Ureter (tissue), 1 donor: Measurements from ENCODE around the gene GRHL3. TPM values are rescaled to one million over a fixed set of nuclear protein-coding genes. Genes with fewer than 3 reads are reported as not detected.

Source experiments
- DNase-seq: peaks from one replicate; pipeline ENCODE4 v3.0.0-alpha.2; 2020; ENCODE audit warnings: low spot score
- total RNA-seq: library from RNA; stranded (reverse); gene quantifications from one replicate; pipeline ENCODE4 v1.2.4, GENCODE V29; 2023
- donor health status: DM: yes; HTN: yes; CAD: no.

Gene GRHL3
- total RNA-seq, 1 donor from 2014 or later = 140 TPM

DNA sequence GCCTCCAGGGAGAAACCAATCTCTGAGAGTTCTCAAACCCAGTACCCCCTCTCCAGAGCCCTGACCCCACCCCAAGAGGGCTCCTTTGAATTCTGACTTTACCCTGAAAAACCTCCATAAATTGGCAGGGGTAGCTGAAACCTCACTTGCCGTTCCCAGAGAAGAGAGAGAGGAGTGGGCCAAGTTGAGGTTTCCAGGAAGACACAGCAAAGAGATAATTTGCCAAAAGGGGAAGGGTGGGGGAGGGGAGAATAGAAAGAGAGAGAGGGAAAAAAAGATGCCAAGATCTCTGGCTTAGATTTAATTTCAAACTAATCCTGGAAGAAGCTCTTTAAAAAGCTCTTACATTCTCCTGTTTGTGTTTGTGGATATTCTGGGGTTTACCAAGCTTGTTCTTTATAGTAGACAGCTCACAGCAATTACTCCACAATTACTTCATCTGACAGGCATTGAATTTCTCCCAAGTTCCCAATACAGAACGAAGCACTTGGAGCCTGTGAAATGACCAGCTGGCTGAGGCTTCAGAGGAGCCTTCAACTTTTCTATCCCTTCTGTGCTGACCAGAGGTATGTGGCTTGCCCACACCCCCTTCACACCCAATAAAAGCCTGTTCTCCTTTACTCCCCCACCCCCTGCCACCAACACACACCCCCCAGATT is 1.1 kb upstream of the GRHL3 start:
- DNase-seq = no peak

DNA sequence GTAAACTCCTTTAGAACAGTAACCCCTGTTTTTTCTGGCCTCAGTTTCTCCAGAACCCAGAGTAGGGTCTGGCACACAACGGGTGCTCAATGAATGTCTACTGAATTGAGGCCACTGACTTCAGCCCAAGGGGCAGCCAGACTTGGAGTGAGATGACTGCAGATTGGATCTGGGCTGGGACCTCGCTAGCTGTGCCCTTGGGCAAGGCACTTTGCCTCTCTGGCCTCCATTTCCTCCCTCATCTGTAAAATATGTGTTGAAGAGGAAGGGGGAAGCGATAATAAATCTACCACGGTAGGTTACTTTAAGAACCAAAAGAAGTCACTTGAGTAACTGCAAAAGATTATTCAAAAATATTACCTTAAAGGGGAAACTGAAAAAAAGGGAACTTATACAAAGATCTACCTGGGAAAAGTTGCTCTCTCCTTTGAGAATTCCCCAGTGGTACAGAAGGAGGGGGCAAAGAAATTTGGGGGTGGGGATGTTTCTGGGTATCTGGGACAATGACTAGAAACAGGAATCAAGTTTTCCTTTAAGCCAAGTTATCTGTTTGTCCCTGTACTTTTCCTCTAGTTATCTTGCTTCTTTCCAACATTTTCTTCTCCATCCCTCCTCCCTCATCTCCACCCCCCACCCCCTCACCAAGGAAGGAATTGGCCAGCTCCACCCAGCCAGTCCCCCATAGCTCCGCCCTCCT is 394 bp upstream of the GRHL3 start:
- no peak for DNase-seq

DNA sequence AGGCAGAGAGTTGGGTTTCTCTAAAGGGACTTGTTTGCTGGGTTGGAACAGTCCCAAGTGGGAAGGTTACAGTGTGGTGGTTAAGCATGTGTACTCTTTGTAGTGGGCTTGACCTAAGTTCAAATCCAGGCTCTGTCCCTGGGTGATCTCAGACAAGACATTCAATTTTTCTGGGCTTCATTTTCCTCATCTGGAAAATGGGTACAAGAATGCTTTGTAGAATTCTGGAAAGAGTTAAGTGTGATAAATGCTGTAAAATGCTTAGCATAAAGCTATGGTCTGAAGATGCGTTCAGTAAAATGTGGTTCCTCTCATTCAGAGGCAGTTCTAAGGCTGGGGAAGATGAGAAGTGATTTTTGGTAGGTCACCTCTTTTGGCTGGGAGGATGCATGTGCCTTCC is 805 bp downstream of the GRHL3 start:
- DNase-seq = no peak

DNA sequence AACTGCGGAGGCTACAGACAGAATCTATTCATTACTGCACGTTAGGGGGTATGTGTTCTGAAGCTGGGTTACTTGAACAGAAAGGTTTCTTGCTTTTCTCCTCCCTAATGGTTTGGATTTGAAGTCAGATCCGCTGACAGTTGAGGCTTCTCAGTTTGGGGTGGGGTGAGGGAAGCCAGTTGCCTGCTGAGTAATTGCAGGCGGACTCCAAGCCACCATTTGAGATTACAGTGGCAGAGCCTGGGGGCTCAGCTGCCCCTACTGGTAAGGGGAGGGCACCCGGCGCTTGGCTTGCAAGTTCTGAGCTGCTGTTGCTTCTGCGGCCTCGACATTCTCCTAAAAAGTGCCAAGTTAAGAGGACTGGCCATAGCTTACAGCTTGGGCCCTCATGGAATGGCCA is 2.0 kb downstream of the GRHL3 start:
- DNase-seq = no peak

DNA sequence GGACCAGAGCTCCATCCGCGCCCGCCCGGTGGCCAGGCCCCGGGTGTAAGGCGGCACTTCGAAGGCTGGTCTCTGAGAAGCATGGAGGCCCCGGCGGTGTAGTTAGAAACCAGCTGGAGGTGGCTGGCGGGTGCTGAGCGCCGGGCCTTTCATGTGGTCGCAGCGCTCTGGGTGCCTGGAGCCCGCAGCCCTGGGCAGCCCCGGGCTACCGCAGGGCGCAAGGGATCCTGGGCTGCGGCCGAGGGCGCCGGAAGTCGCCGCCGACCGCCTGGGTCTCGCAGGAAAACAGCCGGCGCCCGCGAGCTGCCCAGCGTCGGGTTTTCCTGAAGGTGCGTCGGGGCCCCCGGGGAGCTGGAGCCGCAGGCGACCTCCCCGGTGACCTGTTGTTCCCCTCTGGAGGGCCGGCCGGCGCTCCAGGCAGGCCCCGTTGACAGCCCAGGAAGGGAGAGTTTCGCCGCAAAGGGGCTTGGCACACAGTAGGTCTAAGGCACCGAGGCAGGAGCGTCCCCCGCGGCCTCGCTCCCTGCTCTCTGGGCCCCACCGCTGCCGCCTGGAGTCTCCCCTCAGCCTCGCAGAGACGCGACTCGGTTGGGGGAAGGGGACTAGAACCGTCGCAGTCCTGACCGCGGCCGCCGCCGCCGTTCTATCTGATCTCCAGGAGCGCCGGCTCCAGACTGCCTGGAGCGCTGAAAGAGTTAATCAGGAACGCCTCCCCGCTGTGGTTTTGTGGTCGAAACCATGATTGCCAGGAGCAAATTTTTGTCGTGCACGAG is 2.7 kb downstream of the GRHL3 start:
- DNase-seq = peak; percentile 82

DNA sequence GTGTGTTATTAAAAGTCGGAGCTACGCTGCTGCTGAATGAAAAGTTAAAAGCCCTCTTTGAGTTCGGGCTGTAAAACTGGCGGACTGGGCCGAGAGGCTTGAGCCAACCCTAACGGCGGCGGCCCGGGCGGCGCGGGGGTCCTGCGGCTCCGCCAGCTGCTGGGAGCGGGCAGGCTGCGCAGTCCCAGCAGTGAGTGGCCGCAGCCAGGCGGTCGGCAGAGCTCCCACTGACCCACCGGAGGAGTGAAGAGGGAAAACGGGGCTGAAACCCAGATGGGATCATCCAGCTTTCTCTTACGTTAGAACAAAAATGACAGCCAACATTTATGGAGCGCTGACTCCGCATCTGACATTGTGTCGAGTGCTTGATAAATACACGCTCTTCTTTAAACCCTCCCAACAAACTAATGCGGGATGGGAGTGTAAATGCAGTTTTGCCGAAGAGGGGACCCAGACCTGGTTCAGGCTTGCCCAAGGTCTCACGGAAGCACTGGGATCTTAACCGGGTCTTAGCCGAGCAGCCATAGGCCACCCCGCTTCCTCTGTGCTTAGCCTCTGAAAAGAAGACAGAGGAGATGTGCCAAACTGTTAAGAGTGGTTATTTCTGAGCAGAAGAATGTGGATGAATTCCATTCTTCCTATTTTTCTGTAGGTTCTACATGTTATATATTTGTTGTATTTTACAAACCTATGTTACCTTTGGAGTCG is 3.5 kb downstream of the GRHL3 start:
- no peak for DNase-seq

DNA sequence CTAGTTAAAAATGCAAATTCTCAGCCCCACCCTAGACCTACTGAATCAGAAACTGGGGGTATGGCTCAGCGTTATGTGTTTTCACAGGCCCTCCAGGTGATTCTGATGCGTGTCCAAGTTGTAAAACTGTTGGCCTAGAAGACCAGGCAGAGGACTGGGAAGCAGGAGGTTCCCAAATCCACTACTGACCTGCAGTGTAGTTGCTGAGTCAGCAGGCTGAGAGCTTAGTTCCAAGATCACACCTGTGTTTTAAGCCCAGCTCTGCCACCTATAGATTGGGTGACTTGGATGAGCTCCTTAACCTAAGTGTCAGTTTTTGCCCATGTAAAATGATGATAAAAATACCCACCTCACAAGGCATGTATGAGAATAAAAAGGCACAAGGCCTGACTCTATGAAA is 4.1 kb downstream of the GRHL3 start:
- DNase-seq = no peak

DNA sequence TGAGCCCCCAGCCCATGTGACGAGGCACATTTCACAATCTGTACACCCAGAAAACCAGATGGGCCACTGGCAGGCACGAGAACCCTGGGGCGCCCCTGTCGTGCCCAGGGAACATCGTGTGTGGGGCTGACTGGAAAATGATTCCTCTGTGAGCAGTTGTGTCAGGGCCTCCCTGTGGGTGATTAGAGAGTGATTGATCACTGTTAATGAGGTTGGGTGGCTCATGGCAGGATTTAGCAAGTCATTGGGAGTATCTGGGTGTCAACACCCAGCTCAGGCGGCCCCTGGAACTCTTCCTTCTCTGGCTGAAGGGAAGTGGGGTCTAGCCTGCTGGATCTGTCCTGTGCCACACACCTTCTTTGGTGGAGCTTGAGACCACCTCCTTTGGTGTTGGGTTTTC is 5.7 kb downstream of the GRHL3 start:
- DNase-seq = no peak

DNA sequence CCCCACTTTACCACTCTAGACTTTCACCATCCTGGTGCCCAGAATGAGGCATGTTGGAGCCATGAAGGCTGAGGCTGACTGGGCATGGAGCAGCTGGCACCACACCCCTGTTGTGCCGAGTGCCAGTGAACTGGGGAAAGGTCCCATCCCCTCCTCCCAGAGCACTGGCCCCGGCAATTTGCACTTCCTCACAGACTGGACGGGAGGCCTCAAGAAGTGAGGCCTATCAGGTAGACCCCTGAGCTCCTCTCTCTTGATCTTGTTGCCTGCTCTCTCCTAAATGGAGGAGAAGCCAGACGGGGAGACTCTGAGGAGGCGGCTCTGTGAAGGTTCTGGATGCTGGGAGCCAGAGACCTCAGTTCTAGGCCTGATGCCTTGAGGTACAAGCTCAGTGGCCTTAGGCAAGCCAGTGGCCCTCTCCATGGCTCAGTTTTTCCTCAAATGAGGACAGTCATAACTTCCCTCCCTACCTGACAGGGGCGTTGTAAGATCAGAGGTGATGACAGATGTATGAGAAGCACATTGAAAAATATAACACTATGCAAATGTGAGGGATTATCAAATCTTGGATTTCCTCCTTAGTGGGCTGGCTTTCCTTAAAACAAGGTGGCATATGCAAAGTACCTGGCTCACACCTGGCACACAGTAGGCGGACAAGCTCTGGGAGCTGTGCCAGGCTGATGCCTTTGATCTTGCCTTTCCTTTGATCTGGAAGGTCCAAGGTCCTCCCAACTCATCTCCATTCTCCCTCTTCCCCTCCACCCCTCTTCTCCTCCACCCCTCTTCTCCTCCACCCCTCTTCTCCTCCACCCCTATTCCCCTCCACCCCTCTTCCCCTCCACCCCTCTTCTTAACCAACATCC is 6.7 kb downstream of the GRHL3 start:
- no peak for DNase-seq

DNA sequence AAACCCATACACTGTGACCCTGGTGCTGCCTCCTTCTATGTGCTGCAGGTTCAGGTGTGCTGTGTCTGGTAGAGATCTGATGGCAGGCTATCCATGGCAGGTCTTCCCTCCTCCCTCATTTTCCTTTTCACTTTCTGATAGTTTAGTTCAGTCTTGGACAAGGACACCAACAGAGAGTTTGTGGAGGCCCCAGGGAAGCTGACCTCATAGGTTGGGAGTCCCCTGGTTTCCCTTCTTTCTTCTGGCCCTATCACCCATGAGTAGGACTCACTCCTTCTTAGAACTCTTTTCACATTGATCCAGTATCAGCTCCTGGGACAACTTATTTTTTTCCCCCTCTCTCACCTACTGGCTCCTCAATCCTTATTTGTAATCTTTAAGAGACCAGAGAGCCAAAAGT is 8.3 kb downstream of the GRHL3 start:
- no peak for DNase-seq

DNA sequence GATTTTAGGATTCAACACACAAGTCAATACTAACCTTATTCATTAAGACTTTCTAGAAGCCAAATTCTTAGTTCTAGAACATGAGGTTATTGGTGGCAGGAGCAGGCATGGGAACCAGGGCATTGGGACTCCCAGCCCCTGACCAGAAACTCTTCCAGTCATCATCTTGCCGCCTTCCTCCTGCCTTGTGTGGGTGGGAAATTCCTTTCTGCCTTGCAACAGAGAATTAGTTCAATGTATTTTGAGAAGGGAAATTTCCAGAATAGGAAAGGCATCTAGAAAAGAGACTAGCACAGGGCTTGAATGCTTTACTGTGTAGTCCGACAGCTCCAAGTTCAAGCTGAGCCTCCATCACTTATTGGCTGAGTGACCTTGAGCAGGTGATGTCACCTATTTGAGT is 8.7 kb downstream of the GRHL3 start:
- DNase-seq = no peak

DNA sequence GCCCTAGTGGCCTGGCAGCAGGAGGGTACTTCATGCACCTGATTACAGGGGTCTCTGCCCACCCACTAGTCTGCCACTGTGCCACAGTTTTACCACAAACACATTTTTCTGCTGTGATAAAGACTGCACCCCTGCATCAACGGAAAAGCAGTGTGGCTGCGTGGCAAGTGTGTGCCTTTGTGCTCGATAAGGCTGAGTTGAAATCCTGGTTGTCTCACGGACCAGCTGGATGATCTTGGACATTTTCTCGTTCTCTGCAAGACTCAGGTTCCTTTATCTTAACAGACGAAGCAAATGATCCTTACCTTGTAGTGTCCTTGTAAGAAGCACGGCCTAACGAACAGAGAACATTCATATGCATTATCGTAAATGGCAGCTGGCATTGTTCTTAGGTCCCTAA is 10.2 kb downstream of the GRHL3 start:
- DNase-seq = no peak

DNA sequence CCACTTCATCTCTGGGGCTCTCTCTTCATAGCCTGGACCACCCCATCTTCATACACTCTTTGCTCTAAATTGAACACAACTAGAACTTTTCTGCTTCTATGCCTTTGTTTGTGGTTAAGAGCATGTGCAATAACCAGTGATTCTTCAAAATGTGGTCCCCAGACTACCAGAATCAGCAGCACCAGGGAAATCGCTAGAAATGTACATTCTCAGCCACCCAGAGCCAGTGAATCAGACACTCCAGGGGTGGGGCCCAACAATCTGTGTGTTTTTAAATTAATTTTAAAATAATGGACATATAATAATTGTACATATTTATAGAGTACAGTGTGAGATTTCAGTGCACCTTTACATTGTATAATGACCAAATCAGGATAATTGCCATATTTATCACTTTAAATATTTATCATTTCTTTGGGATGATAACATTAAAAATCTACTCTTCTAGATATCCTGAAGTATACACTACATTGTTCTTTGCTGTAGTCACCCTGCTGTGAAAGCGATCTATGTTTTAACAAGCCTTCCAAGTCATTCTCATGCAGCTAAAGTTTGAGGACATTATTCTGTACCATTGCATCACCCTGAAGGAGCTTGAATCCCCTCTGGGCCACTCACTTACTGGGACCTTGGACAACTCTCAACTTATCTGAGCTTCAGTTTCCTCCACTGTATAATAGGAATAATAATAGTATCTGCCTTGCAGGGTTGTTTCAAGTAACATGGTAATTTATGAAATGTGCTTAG is 10.8 kb downstream of the GRHL3 start:
- no peak for DNase-seq

DNA sequence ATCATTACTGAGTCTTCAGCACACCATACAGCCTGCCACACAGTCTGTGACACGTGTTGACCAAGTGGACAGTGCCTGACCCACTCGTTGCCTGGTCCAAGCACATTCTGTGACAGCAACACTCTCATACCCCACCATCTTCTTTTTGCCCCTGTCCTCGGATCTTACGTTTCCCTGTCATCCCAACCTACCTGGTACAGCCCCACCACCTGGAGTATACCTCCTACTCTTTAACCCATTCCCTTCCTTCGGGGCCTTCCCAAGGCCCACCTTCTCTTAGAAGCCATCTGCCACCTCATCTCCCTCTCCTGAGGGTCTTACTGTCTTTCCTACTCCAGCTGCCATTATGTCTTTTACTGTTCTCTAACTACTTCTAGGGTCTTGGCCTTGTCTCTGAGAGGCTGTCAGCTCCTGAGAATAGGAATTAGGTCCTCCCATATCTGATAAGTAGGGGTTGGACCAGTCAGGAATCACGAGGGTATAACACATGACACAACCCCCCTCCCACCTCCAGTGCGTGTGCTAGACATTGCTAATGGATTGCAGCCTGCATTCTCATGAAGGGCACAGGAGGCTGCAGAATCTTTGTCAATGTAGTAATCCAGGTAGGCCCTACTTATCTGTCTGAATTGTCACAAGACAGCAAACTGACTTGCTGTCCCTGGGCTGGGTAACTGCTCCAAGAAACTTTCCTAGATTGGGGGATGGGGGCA is 13.0 kb downstream of the GRHL3 start:
- DNase-seq = no peak

DNA sequence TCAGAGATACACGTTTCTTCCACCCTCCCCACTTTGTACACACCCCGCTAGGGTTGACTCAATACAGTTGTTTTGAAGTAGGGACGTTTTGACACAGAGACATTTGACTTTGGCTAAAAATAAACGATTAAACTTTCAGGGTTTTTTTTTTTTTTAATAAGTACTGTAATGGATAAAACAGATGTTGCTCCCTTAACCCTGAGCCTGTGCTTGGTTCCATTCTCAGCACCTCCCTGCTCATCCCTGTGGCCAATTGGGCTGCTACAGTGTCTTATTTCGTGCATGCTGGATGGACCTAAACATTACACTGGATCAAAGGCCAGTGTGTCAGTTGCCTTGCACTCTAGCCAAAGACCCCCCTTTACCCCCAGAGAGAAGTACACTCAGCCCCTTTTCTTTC is 16.9 kb downstream of the GRHL3 start:
- no peak for DNase-seq

DNA sequence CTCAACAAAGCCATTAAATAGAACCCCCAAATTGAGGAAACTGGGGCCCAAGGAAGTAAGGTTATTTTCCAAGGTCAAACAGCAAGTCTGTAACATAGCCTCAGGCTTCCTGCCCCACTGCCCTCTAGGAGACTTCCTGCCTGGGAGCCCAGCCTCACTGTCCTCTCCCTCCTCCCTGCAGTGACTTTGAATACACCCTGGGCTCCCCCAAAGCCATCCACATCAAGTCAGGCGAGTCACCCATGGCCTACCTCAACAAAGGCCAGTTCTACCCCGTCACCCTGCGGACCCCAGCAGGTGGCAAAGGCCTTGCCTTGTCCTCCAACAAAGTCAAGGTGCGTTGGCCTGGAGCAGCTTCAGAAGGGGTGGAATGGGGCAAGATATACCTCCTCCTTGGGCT is 18.3 kb downstream of the GRHL3 start:
- DNase-seq = no peak

DNA sequence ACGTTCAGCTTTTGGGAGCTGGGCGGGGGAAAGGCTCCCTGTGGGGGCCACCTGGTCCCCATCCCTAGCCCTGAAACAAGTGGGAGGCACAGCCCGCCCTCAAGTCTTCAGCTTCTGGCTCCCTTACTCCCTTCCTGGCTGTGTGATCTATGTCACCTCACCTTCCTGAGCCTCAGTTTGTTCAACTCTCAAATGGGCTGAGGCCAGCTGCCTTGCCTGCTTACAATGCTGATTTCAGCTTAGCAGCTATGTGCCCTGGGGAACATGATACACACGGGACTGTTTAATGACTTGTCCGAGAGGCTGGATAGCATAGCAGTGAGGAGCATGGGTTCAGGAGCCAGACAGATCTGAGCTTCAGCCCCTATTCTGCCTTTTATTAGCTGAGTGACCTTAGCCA is 19.3 kb downstream of the GRHL3 start:
- no peak for DNase-seq

DNA sequence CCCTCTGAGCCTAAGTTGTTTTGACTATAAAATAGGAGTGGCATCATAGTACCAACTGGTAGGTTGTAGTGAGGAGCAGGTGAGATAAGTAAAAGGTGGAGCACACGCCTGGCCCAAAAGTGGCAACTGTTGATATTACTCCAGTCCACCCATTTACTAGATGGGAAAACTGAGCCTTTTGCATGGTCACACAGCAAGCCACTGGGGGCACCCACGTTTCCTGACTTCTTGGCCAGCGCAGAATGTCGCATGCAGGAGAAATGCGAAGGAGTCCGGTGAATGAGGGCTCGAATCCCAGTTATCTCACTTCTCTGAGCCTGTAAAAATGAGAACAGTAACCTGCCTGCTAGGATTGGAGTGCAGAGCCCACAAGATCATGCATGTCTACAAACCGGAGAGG is 20.8 kb downstream of the GRHL3 start:
- DNase-seq = no peak

DNA sequence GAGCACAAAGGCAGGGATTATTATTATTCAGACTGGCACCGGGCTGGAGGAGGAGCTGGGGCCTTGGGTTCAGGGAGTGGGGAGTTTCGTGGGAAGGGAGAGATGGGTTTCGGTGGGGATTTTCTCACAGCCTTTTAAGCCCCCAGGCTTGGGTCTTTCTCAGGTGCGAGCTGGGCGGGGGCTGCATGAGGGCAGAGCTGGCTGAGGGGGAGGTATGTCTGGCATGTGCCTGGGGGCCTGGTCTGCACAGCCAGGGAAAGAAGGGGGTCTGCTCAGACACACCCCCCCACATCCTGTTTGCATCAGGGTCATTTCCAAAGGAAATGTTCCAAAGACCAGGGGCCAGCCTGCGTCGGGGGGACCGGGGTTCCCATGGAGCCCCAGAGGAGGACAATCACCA is 21.6 kb downstream of the GRHL3 start:
- no peak for DNase-seq

DNA sequence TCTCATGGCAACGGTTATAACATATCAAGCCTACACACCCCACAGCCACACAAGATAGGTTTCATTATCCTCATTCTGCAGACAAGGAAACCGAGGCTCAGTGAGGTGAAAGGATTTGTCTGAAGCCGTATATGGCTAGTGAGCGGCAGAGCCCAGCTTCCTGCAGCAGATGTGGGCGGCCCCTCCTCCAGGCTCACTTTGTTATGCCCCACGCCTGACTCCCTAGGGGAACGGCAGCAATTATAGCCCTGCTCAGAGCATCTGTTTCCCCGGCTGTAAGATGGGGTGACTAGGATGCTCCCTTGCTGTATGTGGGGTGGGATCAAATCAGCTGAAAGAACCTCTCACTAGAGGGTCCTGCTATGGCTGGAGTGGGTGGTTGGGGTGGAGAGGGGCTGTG is 22.1 kb downstream of the GRHL3 start:
- no peak for DNase-seq
